Activated B cell treated with CpG ODN at 0.5 μM for 24 hours (primary cell): ENCODE data around the gene SPX. TPM values are rescaled to one million over a fixed set of nuclear protein-coding genes. Genes with fewer than 3 reads are reported as not detected.

ENCODE experiments used
- ATAC-seq: fragments of 200-7000 bp; cut with Tn5 transposase; one replicate; pipeline ENCODE4 v1.10.0; 2021; ENCODE audit warnings: low read depth, mild to moderate bottlenecking, moderate library complexity
- CTCF ChIA-PET: fragments of 350-600 bp; sonication (Branson Sonifier 250); formaldehyde crosslinking; loops from one replicate; lab custom pipeline; 2021; ENCODE audit warnings: antibody characterized with exemption; lab: Charles Lee
- POLR2A ChIA-PET: fragments of 350-600 bp; sonication (Branson Sonifier 250); formaldehyde crosslinking; loops from one replicate; lab custom pipeline; 2021; ENCODE audit warnings: antibody characterized with exemption; lab: Charles Lee
- DNase-seq: peaks from one replicate; pipeline ENCODE4 v3.0.0; 2022
- H3K27ac Mint-ChIP-seq: one replicate; pipeline ENCODE4 v1.8.0; 2020; ENCODE audit warnings: mixed read lengths
- H3K27me3 Mint-ChIP-seq: one replicate; pipeline ENCODE4 v1.8.0; 2021; ENCODE audit warnings: mixed read lengths
- H3K36me3 Mint-ChIP-seq: one replicate; pipeline ENCODE4 v1.8.0; 2021; ENCODE audit warnings: low read depth, mixed read lengths
- H3K4me1 Mint-ChIP-seq: one replicate; pipeline ENCODE4 v1.8.0; 2021; ENCODE audit warnings: mixed read lengths
- H3K4me3 Mint-ChIP-seq: one replicate; pipeline ENCODE4 v1.8.0; 2020; ENCODE audit warnings: mild to moderate bottlenecking, mixed read lengths
- H3K9me3 Mint-ChIP-seq: one replicate; pipeline ENCODE4 v1.8.0; 2020; ENCODE audit warnings: mixed read lengths
- CTCF ChIP-seq: fragments of 200-600 bp; IDR thresholded peaks from one replicate; pipeline ENCODE4 v1.8.0; 2022; ENCODE audit warnings: antibody characterized with exemption, mild to moderate bottlenecking
- intact Hi-C: fragments of 100-400 bp; cut with micrococcal nuclease; formaldehyde crosslinking; loops from one replicate; pipeline ENCODE4 v1.15.1; 2024
- total RNA-seq: library from RNA; stranded (reverse); gene quantifications from 2 replicates; pipeline ENCODE4 v1.2.3, GENCODE V29; 2022

Gene SPX
- total RNA-seq, 1 donor from 2014 or later: 0.18 TPM

- no peaks in the 10 kb centered on the region for H3K36me3 Mint-ChIP-seq
- ChIA-PET POLR2A (no interaction called here), CTCF (no interaction called here)
- DNase-seq (no peak), ATAC-seq (no peak)
- no peaks in the 10 kb centered on the region for H3K9me3 Mint-ChIP-seq
- H3K4me1 Mint-ChIP-seq: no peaks in the 10 kb centered on the region
- no peak overlapping the region for H3K27ac Mint-ChIP-seq
- peaks cover 5% of the 10 kb centered on the region for H3K27me3 Mint-ChIP-seq
- intact Hi-C loops: no loop called here
- TF ChIP-seq CTCF: no peak
- no peak overlapping the region for H3K4me3 Mint-ChIP-seq
Observed at GRCh38 chr12:21571046-21571445, 45.0 kb downstream of the SPX start.

DNA sequence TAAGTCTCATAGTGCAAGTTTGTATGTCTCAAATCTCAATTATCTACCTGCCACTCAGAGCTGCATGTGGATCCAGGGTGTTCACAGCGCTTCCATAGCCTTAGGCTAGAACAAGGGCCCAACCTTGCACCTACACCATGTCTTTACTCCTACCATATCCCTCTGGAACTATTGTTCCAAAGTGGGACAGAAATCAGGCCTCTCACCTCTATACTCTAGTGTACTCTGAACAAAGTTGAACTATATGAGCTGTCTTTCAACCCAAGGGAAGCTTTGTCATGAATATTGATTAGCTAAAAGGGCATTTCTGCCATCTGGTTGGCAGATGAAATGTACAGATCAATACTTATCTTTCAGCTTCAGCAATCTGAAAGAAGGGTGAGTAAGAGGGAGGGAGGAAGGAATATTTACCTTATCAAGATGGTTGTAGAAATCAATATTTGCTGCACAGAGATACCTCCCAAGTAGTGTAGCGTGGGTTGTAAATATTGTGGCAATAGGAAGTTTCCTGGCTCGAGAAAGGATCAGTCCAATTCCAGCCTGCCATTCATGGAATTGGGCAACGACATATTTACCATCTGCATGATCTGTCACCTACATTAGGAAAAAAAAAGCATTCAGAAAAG is 47.8 kb downstream of the SPX start:
- Mint-ChIP-seq H3K27me3 (peaks cover 7% of the 10 kb centered on the region), H3K36me3 (no peaks in the 10 kb centered on the region), H3K4me3 (no peak overlapping the region), H3K9me3 (no peaks in the 10 kb centered on the region), H3K4me1 (no peaks in the 10 kb centered on the region), H3K27ac (no peak overlapping the region)
- ChIA-PET CTCF (no interaction called here), POLR2A (no interaction called here)
- ATAC-seq (no peak), DNase-seq (no peak)
- TF ChIP-seq CTCF: no peak
- intact Hi-C loops: no loop called here

GRCh38 chr12:21576431-21576830 is 50.3 kb downstream of the SPX start:
- Mint-ChIP-seq H3K27me3 (peaks cover 8% of the 10 kb centered on the region), H3K27ac (no peak overlapping the region), H3K4me1 (no peaks in the 10 kb centered on the region), H3K36me3 (no peaks in the 10 kb centered on the region), H3K4me3 (no peak overlapping the region), H3K9me3 (no peaks in the 10 kb centered on the region)
- CTCF ChIA-PET: interaction anchor here (1.2 kb wide), 1 partner anchor 10 kb away, joined by 3 read pairs; no protein-coding TSS in a partner anchor
- no peak for TF ChIP-seq CTCF
- POLR2A ChIA-PET: no interaction called here
- intact Hi-C loops: no loop called here
- no peak for ATAC-seq
- no peak for DNase-seq

- Mint-ChIP-seq H3K27me3 (peaks cover 8% of the 10 kb centered on the region), H3K27ac (no peak overlapping the region), H3K36me3 (no peaks in the 10 kb centered on the region), H3K4me1 (no peaks in the 10 kb centered on the region), H3K9me3 (no peaks in the 10 kb centered on the region), H3K4me3 (no peak overlapping the region)
- ATAC-seq (no peak), DNase-seq (no peak)
- TF ChIP-seq CTCF: no peak
- ChIA-PET POLR2A (no interaction called here), CTCF (no interaction called here)
- intact Hi-C loops: no loop called here
Observed at GRCh38 chr12:21577516-21577915, 51.4 kb downstream of the SPX start.

- H3K27ac Mint-ChIP-seq: no peak overlapping the region
- ChIA-PET POLR2A (no interaction called here), CTCF (no interaction called here)
- no peaks in the 10 kb centered on the region for H3K9me3 Mint-ChIP-seq
- H3K27me3 Mint-ChIP-seq: peaks cover 8% of the 10 kb centered on the region
- no peaks in the 10 kb centered on the region for H3K4me1 Mint-ChIP-seq
- no peak overlapping the region for H3K4me3 Mint-ChIP-seq
- no peak for TF ChIP-seq CTCF
- H3K36me3 Mint-ChIP-seq: no peaks in the 10 kb centered on the region
- no peak for ATAC-seq
- DNase-seq: no peak
- intact Hi-C loops: no loop called here
Observed at GRCh38 chr12:21580748-21581516, 54.8 kb downstream of the SPX start.

Other genes with a start within 250 kb of the SPX start
- gene SLCO1A2, start 191.4 kb upstream of the SPX start, total RNA-seq: not detected in 2 replicates
- not detected in 2 replicates for gene IAPP, start 153.4 kb upstream of the SPX start, total RNA-seq
- gene PYROXD1, start 88.6 kb upstream of the SPX start, total RNA-seq: 31.0 and 35.6 TPM in 2 replicates
- 60.6 and 61.6 TPM in 2 replicates for gene RECQL, start 24.7 kb upstream of the SPX start, total RNA-seq
- gene GOLT1B, start 24.5 kb upstream of the SPX start, total RNA-seq: 23.6 and 25.9 TPM in 2 replicates
- gene GYS2, start 78.6 kb downstream of the SPX start, total RNA-seq: not detected in 2 replicates
- 385 and 440 TPM in 2 replicates for gene LDHB, start 131.5 kb downstream of the SPX start, total RNA-seq
- gene KCNJ8, start 248.4 kb downstream of the SPX start, total RNA-seq: not detected in 2 replicates